ENCODE results near the gene COL2A1. TPM values are rescaled to one million over a fixed set of nuclear protein-coding genes. Genes with fewer than 3 reads are reported as not detected.

COL2A1 gene
- total RNA-seq = not detected
- long read RNA-seq = 0 reads

DNA sequence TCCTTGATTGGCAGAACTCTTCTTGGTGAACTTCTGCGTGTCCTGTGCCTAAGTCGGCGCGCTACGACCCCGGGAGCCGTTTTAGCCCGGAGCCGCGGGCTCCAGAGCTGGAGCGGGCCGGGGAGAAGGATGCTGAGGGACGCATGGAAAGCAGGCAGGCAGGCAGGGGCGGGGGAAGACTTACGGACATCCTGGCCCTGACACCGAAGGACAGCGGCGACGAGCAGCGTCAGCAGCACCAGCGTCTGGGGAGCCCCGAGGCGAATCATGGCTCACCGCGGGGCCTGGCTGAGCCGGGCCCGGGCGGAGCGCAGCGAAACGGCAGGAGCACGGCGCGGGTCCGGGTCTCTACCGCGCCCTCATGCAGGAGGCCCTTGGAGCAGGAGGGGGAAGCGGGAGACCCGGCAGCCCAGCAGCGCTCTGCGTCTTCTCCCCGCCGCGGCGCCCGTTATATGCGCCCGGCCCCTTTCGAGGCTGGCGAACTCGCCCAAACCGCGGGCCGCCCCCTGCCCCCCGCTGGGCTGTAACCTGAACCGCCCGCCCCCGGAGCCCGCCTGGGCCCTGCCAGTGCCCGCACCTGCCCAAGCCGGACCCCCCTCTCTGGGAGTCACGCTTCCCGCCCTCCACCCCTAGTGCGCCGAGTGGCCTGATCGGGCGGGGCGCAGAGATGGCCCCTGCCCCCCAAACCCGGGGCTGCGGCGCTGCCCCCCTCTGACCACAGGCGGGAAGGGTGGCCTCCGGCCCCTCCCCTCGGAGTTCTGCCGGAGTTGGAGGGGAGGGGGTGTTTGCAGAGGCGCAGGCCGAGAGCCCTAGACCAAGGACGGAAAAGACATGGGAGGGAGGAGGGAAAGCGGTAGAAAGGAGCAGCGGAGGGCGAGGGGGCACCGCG lies at the start of gene COL2A1:
Gene COL2A1 (minus strand): TSS at position 424 of the 889 bp plus-strand sequence. CDS start 155 bp downstream, at position 269.
- intact Hi-C loops (cut with DNase I) = no loop called here
- peaks cover 87% of the 10 kb centered on the region for H3K27me3 ChIP-seq
- ATAC-seq (peak; percentile 6), DNase-seq (no peak)
- no peak within 1 kb of the TSS for H3K27ac ChIP-seq
- peak within 1 kb of the TSS; percentile 33 for H3K4me3 ChIP-seq
- H3K36me3 ChIP-seq = no peaks in the 10 kb centered on the region
- TF ChIP-seq, protein P1, sequence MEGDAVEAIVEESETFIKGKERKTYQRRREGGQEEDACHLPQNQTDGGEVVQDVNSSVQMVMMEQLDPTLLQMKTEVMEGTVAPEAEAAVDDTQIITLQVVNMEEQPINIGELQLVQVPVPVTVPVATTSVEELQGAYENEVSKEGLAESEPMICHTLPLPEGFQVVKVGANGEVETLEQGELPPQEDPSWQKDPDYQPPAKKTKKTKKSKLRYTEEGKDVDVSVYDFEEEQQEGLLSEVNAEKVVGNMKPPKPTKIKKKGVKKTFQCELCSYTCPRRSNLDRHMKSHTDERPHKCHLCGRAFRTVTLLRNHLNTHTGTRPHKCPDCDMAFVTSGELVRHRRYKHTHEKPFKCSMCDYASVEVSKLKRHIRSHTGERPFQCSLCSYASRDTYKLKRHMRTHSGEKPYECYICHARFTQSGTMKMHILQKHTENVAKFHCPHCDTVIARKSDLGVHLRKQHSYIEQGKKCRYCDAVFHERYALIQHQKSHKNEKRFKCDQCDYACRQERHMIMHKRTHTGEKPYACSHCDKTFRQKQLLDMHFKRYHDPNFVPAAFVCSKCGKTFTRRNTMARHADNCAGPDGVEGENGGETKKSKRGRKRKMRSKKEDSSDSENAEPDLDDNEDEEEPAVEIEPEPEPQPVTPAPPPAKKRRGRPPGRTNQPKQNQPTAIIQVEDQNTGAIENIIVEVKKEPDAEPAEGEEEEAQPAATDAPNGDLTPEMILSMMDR (IDR thresholded peaks at IDR 0.05) = no peak
- H3K9me3 ChIP-seq = no peaks in the 10 kb centered on the region
- H3K4me1 ChIP-seq = peaks cover 42% of the 10 kb centered on the region

DNA sequence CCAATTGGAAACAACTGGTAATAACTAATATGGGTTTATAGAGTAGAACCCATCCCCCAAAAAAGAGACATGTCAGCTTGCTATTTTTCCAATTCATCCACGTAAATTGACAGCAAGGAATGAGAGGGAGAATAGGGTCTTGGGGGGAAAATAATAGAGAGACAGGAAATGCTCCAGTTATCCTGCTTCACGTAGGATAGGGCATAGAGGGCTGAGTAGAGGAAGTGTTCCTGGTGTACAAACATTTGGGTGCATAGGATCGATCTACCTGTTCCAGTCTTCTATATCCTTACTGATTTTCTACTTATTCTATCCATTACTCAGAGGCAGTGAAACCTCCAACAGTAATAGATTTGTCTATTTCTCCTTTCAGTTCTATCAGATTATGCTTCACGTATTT lies 49.6 kb upstream of the COL2A1 start:
- H3K36me3 ChIP-seq = peaks cover 17% of the 10 kb centered on the region
- no peaks in the 10 kb centered on the region for H3K27me3 ChIP-seq
- DNase-seq (no peak), ATAC-seq (no peak)
- H3K27ac ChIP-seq = no peak overlapping the region
- intact Hi-C loops (cut with DNase I) = no loop called here
- H3K9me3 ChIP-seq = no peaks in the 10 kb centered on the region
- no peaks in the 10 kb centered on the region for H3K4me1 ChIP-seq
- TF ChIP-seq, protein P1 (IDR thresholded peaks at IDR 0.05) = no peak
- no peak overlapping the region for H3K4me3 ChIP-seq

DNA sequence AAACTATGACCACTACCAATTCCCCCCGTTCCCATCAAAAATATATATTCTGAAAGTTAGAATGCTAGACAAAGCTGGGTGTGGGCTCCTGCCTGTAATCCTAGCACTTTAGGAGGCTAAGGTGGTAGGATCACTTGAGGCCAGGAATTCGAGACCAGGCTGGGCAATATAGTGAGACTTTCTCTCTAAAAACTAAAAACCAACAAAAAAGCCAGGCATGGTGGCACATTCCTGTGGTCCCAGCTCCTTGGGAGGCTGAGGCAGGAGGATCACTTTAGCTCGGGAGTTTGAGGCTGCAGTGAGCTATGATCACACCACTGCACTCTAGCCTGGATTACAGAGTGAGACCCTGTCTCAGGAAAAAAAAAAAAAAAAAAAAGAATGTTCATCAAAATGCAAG lies 48.8 kb upstream of the COL2A1 start:
- TF ChIP-seq, protein P1 (IDR thresholded peaks at IDR 0.05) = no peak
- ATAC-seq = no peak
- H3K36me3 ChIP-seq = peaks cover 19% of the 10 kb centered on the region

DNA sequence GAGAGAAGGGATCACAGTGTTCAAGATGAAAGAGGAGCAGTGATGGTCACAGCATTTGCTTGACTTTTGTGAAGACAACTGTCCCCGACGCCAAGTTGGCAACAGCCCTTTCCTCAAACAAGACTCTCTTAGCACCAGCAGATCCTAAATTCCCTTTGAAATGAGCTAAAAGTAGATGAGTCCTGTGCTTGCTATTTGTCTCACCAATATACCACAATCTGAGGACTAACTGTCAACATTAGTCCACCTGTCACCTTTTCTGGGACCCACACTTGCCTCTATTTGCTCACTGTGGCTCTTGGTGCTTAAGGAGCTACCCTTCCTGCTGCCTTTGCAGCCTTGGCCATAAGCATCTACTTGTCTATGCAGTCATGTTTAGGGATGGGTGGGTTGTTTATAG lies 47.4 kb upstream of the COL2A1 start:
- Histone ChIP-seq H3K4me1 (no peaks in the 10 kb centered on the region), H3K4me3 (no peak overlapping the region), H3K9me3 (no peaks in the 10 kb centered on the region), H3K27me3 (no peaks in the 10 kb centered on the region), H3K36me3 (peaks cover 33% of the 10 kb centered on the region), H3K27ac (no peak overlapping the region)
- ATAC-seq (no peak), DNase-seq (no peak)
- TF ChIP-seq, protein P1 (IDR thresholded peaks at IDR 0.05) = no peak
- intact Hi-C loops (cut with DNase I) = no loop called here

More for the DNA sequence above, 48.8 kb upstream of the COL2A1 start:
- no peaks in the 10 kb centered on the region for H3K9me3 ChIP-seq
- no peak overlapping the region for H3K27ac ChIP-seq
- no peaks in the 10 kb centered on the region for H3K4me1 ChIP-seq
- DNase-seq = no peak
- H3K27me3 ChIP-seq = no peaks in the 10 kb centered on the region
- intact Hi-C loops (cut with DNase I) = no loop called here
- no peak overlapping the region for H3K4me3 ChIP-seq

DNA sequence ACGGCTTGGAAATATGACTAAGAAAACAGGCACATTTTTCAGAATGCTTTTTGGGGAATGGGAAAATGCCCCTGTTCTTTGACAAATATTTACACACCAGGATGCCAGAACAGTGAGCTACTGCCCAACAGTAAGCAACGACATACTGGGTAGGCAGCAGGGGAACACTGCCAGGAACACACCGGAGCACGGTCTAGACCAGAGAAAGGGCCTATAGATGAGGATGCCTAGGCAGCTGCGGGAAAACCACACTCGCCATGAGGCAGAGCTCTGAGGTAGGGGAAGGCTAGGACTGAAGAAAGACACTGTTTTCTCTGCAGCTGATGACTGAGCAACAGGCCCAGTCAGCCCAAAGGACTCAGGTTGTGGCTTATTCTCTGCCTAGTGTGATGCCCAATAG lies 45.9 kb upstream of the COL2A1 start:
- H3K4me1 ChIP-seq = no peaks in the 10 kb centered on the region
- TF ChIP-seq, protein P1 (IDR thresholded peaks at IDR 0.05) = no peak
- DNase-seq (no peak), ATAC-seq (no peak)
- H3K27ac ChIP-seq = no peak overlapping the region
- no peak overlapping the region for H3K4me3 ChIP-seq
- H3K27me3 ChIP-seq = no peaks in the 10 kb centered on the region
- peaks cover 48% of the 10 kb centered on the region for H3K36me3 ChIP-seq
- no peaks in the 10 kb centered on the region for H3K9me3 ChIP-seq
- intact Hi-C loops (cut with DNase I) = no loop called here
